Prostate gland (tissue), 2 donors: ENCODE measurements around the gene CLDN10. TPM values are rescaled to one million over a fixed set of nuclear protein-coding genes. Genes with fewer than 3 reads are reported as not detected.

Experiments used
- DNase-seq: peaks from one replicate; pipeline ENCODE4 v3.0.0-alpha.2; 2019; ENCODE audit warnings: low spot score
- H3K27ac ChIP-seq, 2 donors: fragments of 200-600 bp; sonication (generic); 2 replicates each; pipeline ENCODE4 v1.5.1; 2017 to 2019
- H3K27me3 ChIP-seq: fragments of 200-600 bp; sonication (generic); replicated peaks from 2 replicates; pipeline ENCODE4 v1.5.1; 2019; ENCODE audit not compliant: insufficient read depth
- H3K36me3 ChIP-seq, 2 donors: fragments of 200-600 bp; sonication (generic); 1 replicate in 1 of 2; 2 replicates in 1 of 2; pipeline versions ENCODE4 v1.5.1 to v1.8.1; 2017 to 2019
- H3K4me1 ChIP-seq: fragments of 200-600 bp; sonication (generic); replicated peaks from 2 replicates; pipeline ENCODE4 v1.5.1; 2019
- H3K4me3 ChIP-seq, 2 donors: fragments of 200-600 bp; sonication (generic); 2 replicates each; pipeline ENCODE4 v1.5.1; 2017 to 2019
- H3K9me3 ChIP-seq: fragments of 200-600 bp; sonication (generic); 2 replicates; pipeline ENCODE4 v1.5.1; 2017
- POLR2A ChIP-seq: fragments of 450-650 bp; IDR thresholded peaks from one replicate; pipeline ENCODE4 v1.6.1; 2016; ENCODE audit warnings: antibody characterized with exemption, mild to moderate bottlenecking
- POLR2AphosphoS5 ChIP-seq: sonication (generic); formaldehyde crosslinking; IDR thresholded peaks from one replicate; pipeline ENCODE4 v1.6.1; 2017; ENCODE audit warnings: antibody characterized with exemption
- WGBS: methylation state at CpG from one replicate; pipeline ENCODE4 v1.1.5; 2018; 5-methylcytosine and 5-hydroxymethylcytosine counted together
- intact Hi-C: fragments of 100-400 bp; cut with DNase I; formaldehyde crosslinking; loops from one replicate; pipeline ENCODE4 v1.14.2; 2022
- total RNA-seq, 2 donors: library from RNA; depleted of rRNA; stranded (reverse); fragments of >200 nt; gene quantifications; one replicate each; pipeline ENCODE4 v1.1.0, GENCODE V29; 2016
- TF ChIP-seq, protein P1 (sequence below), 4 experiments: fragments of 200-600 bp in 2 of 4; fragments of 450-650 bp in 2 of 4; sonication (generic) in 2 of 4; IDR thresholded peaks; 1 replicate in 3 of 4; 2 replicates in 1 of 4; pipeline ENCODE4 v1.5.1; 2016 to 2019; ENCODE audit warnings: antibody characterized with exemption in 4 of 4, mild to moderate bottlenecking in 2 of 4, moderate library complexity in 2 of 4

Gene CLDN10
- total RNA-seq, 2 donors from 2014 or later, result 1.5 to 8.0 TPM

DNA sequence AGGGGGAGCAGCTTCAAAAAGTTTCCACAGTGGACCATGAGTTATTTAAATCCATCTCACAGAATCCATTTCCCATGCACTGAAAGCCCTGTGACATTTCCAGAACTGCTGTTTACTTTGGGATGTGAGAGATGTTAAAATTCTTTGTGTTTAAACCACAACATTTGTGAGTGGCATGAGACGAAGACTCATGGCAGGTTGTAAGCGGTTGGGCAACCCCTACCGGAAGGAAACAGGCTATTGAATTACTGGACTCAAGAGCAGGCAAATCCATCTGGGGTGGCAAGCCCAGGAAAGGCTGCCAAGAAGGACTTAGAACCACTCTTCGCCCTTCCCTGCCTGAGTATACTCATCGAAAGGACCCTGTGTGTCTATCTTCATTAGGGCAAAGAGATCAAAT is 22.3 kb upstream of the CLDN10 start:
- intact Hi-C loops, result no loop called here
- Histone ChIP-seq H3K4me3 (no peak overlapping the region), H3K9me3 (no peaks in the 10 kb centered on the region), H3K4me1 (no peaks in the 10 kb centered on the region), H3K27me3 (no peaks in the 10 kb centered on the region), H3K36me3 (no peaks in the 10 kb centered on the region), H3K27ac (no peak overlapping the region)
- 21% methylated on average over 5 of the region's 5 CpGs for WGBS
- DNase-seq, result peak; percentile 52
- TF ChIP-seq POLR2AphosphoS5, result peak; percentile 42
- TF ChIP-seq POLR2A, result no peak

DNA sequence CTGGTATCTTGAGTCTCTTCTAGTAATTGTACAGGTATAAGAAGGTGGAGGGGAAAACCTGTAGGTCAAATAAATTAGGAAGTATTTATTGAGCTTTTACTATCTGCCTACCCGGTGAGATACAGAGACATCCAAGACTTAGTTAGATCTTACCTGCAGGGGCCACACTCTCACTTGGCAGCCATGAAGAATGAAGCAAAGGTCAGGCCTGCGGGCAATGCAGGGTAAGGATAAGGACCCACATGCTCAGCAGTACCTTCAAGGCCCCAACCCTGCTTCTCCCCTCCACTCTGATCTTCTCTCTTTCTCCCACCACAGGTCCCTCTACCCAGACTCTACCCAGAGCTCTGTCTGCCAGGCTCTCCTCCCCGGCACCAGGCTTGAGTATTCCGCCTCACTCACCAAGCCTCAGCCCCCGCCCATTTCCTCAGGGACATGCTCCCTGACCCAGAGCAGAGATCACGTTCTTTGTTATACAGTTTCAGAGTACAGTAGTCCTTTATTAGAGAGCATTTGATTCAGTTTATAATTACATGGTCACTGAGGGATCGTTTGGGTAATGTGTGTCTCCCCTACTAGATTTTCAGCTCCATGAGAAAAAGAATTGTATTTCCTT is 18.9 kb upstream of the CLDN10 start:
- TF ChIP-seq POLR2A, result no peak
- no peak for TF ChIP-seq POLR2AphosphoS5
- TF ChIP-seq, protein P1, sequence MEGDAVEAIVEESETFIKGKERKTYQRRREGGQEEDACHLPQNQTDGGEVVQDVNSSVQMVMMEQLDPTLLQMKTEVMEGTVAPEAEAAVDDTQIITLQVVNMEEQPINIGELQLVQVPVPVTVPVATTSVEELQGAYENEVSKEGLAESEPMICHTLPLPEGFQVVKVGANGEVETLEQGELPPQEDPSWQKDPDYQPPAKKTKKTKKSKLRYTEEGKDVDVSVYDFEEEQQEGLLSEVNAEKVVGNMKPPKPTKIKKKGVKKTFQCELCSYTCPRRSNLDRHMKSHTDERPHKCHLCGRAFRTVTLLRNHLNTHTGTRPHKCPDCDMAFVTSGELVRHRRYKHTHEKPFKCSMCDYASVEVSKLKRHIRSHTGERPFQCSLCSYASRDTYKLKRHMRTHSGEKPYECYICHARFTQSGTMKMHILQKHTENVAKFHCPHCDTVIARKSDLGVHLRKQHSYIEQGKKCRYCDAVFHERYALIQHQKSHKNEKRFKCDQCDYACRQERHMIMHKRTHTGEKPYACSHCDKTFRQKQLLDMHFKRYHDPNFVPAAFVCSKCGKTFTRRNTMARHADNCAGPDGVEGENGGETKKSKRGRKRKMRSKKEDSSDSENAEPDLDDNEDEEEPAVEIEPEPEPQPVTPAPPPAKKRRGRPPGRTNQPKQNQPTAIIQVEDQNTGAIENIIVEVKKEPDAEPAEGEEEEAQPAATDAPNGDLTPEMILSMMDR (IDR thresholded peaks at IDR 0.05), result no peak
- no peak for DNase-seq
- WGBS, result 82% methylated on average over 7 of the region's 7 CpGs
- H3K27me3 ChIP-seq, result no peaks in the 10 kb centered on the region
- intact Hi-C loops, result no loop called here
- no peaks in the 10 kb centered on the region for H3K9me3 ChIP-seq
- no peaks in the 10 kb centered on the region for H3K4me1 ChIP-seq
- H3K36me3 ChIP-seq, result no peaks in the 10 kb centered on the region
- no peak overlapping the region for H3K4me3 ChIP-seq
- H3K27ac ChIP-seq, result no peak overlapping the region

DNA sequence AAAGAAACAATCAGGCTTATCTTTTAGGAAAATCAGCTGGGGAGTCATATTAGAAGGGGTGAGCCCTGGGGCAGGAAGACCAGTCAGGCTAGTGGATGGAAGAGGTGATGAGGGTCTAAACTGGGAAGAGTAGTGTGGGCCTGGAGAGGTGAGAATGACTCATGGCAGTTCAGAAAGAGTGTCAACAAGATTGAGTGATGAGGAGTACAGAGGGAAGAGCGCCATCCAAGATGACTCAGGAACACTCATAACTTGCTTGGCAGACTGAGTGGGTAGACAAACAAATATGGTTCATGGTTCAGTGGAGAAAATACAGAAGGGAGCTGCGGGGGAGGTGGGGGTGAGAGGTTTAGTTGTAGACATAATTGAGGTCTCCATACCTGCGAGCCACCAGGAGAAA is 17.3 kb upstream of the CLDN10 start:
- DNase-seq, result no peak
- Histone ChIP-seq H3K27me3 (no peaks in the 10 kb centered on the region), H3K9me3 (no peaks in the 10 kb centered on the region), H3K36me3 (no peaks in the 10 kb centered on the region), H3K4me1 (no peaks in the 10 kb centered on the region), H3K27ac (no peak overlapping the region), H3K4me3 (no peak overlapping the region)
- 61% methylated on average over 3 of the region's 3 CpGs for WGBS
- TF ChIP-seq POLR2AphosphoS5, result peak; percentile 59
- TF ChIP-seq, protein P1 (IDR thresholded peaks at IDR 0.05), result no peak
- intact Hi-C loops, result no loop called here

DNA sequence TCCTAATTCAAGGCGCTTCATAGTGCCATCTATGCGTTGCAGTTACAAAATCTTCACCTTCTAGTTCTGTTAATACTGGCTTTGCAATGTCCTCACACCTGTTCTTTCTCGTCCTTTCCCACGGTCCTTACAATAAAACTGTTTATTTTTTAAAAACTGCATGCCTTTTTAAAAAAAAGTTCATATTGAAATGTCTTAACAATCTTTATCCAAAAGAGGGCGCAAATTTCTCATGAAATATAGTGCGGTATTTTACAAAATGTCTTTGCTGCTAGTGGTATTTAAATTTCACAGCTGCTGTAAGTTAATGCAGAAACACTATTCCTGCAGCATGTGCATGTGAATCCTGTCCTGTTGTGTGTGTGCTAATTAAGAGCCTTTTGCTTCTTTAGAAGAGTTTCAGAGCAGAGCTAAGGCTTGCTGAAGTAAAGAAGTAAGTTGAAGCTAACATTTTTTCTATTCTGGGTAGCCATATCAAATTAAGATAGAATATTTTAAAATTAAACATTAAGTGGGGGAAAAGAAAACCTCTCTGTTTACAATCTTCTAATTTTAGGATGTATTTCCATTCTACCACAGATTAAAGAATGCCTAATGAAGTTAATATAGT is 15.8 kb upstream of the CLDN10 start:
- intact Hi-C loops, result no loop called here
- H3K4me3 ChIP-seq, result no peak overlapping the region
- 9% methylated on average over 6 of the region's 6 CpGs for WGBS
- no peaks in the 10 kb centered on the region for H3K27me3 ChIP-seq
- H3K4me1 ChIP-seq, result no peaks in the 10 kb centered on the region
- DNase-seq, result no peak
- no peak overlapping the region for H3K27ac ChIP-seq
- no peaks in the 10 kb centered on the region for H3K9me3 ChIP-seq
- TF ChIP-seq, protein P1 (IDR thresholded peaks at IDR 0.05), result peak in 2 of 4 experiments; percentile 45 to 49
- TF ChIP-seq POLR2A (no peak), POLR2AphosphoS5 (no peak)
- H3K36me3 ChIP-seq, result no peaks in the 10 kb centered on the region

DNA sequence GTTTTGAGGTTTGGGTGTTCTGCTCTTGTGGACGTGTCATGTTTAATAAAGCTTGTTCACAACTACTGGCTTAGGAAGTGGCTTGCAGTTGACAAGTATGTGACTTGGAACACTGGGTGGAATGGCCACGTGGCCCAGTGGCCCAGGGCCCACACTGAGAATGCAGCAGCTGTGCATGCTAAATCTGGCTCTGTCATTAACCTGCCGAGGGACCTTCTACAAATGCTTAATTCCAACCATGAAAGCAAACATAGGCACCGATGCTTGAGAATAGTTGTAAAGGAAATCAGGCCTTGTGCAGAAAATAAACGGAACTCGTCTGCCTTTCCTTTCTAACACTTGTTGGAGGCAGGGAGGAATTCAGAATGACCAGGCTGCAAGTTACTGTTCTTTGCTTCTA is 11.6 kb upstream of the CLDN10 start:
- DNase-seq, result peak; percentile 20
- intact Hi-C loops, result no loop called here
- TF ChIP-seq POLR2A, result no peak
- TF ChIP-seq, protein P1 (IDR thresholded peaks at IDR 0.05), result no peak
- TF ChIP-seq POLR2AphosphoS5, result no peak
- Histone ChIP-seq H3K4me1 (no peaks in the 10 kb centered on the region), H3K27me3 (no peaks in the 10 kb centered on the region), H3K27ac (no peak overlapping the region), H3K36me3 (no peaks in the 10 kb centered on the region), H3K9me3 (no peaks in the 10 kb centered on the region), H3K4me3 (no peak overlapping the region)
- WGBS, result 16% methylated on average over 6 of the region's 6 CpGs
